K562 (cell line): Measurements from ENCODE around the gene NPC1. TPM values are rescaled to one million over a fixed set of nuclear protein-coding genes. Genes with fewer than 3 reads are reported as not detected.

ENCODE experiments used
- BRD9 ChIP-seq: fragments of 450-650 bp; IDR thresholded peaks from 2 replicates; pipeline ENCODE4 v1.6.1; 2018; ENCODE audit warnings: low read depth; ENCODE audit not compliant: partially characterized antibody
- CBX3 ChIP-seq, 2 experiments: IDR thresholded peaks; 1 replicate in 1 of 2; 2 replicates in 1 of 2; pipeline ENCODE4 v1.6.1; 2012; ENCODE audit warnings: inconsistent platforms in 2 of 2, low read length in 2 of 2, borderline replicate concordance in 1 of 2, control low read depth in 1 of 2
- CEBPG ChIP-seq, 3 experiments: fragments of 200-800 bp in 1 of 3; sonication (Bioruptor generic) in 1 of 3; sonication (generic) in 1 of 3; formaldehyde crosslinking in 1 of 3; IDR thresholded peaks in 2 of 3; conservative IDR thresholded peaks in 1 of 3; 2 replicates each; pipeline versions ENCODE4 v1.6.1 to v1.8.0; 2016 to 2022; ENCODE audit warnings: missing compliant biosample characterization in 2 of 3, missing genetic modification characterization in 2 of 3, mild to moderate bottlenecking in 1 of 3, missing genetic modification reagents in 1 of 3
- ETV5 ChIP-seq: sonication (generic); formaldehyde crosslinking; IDR thresholded peaks from 2 replicates; pipeline ENCODE4 v1.4.0; 2020; ENCODE audit warnings: low read depth, mild to moderate bottlenecking, missing genetic modification reagents
- IFI16 ChIP-seq: fragments of 250-450 bp; sonication (Bioruptor Pico); IDR thresholded peaks from 2 replicates; pipeline ENCODE4 v2.1.2; 2022; ENCODE audit warnings: mild to moderate bottlenecking, inconsistent platforms
- MAFF ChIP-seq: IDR thresholded peaks from 2 replicates; pipeline ENCODE4 v1.6.1; 2012; ENCODE audit warnings: low read length, improper control_type of control experiment
- NBN ChIP-seq: fragments of 450-650 bp; IDR thresholded peaks from 2 replicates; pipeline ENCODE4 v1.6.1; 2016; ENCODE audit warnings: low read depth, mild to moderate bottlenecking
- RFX5 ChIP-seq: IDR thresholded peaks from 2 replicates; pipeline ENCODE4 v1.6.1; 2011; ENCODE audit warnings: low read depth, mild to moderate bottlenecking, improper control_type of control experiment, low read length
- SMAD1 ChIP-seq: fragments of 150-350 bp; IDR thresholded peaks from 2 replicates; pipeline ENCODE4 v1.6.1; 2014; ENCODE audit warnings: low read length, low read depth; ENCODE audit not compliant: partially characterized antibody
- ZNF311 ChIP-seq: fragments of 250-450 bp; sonication (Bioruptor Pico); IDR thresholded peaks from 2 replicates; pipeline ENCODE4 v1.4.0; 2020; ENCODE audit warnings: mild to moderate bottlenecking, moderate library complexity
- ZNF445 ChIP-seq: fragments of 250-450 bp; sonication (Bioruptor Pico); IDR thresholded peaks from 2 replicates; pipeline ENCODE4 v1.4.0; 2020; ENCODE audit warnings: low read depth, mild to moderate bottlenecking, moderate library complexity
- ZNF707 ChIP-seq: fragments of 250-450 bp; sonication (Bioruptor Pico); conservative IDR thresholded peaks from 2 replicates; pipeline ENCODE4 v1.8.0; 2022; ENCODE audit warnings: inconsistent platforms, mild to moderate bottlenecking, moderate library complexity
- ZSCAN29 ChIP-seq: fragments of 450-650 bp; IDR thresholded peaks from 2 replicates; pipeline ENCODE4 v1.6.1; 2017
- polyA plus RNA-seq, 8 experiments: library from polyadenylated mRNA; depleted of rRNA in 4 of 8; stranded (reverse) in 5 of 8; unstranded in 3 of 8; fragments of >200 nt; fragmentation: Nextera tagmentation in 2 of 8; fragmentation: Illumina TruSeq in 1 of 8; extraction: Ambion mirVana in 2 of 8; extraction: Trizol in 1 of 8; gene quantifications; 2 replicates each; pipeline versions ENCODE4 v1.2.1 to v1.2.3, GENCODE V29; 2011 to 2014; ENCODE audit warnings: inconsistent platforms in 1 of 8, missing spikeins in 1 of 8
- total RNA-seq, 7 experiments: library from RNA; depleted of rRNA in 6 of 7; stranded (reverse); fragments of >200 nt in 6 of 7; fragmentation: Illumina TruSeq in 2 of 7; extraction: Trizol in 2 of 7; gene quantifications; 2 replicates each; pipeline versions ENCODE4 v1.2.1 to v1.2.3, GENCODE V29; 2011 to 2021; ENCODE audit warnings: low replicate concordance in 1 of 7
- TF ChIP-seq, protein P1 (sequence below), 2 experiments: fragments of 150-350 bp in 1 of 2; IDR thresholded peaks; 2 replicates each; pipeline ENCODE4 v1.6.1; 2012 to 2016; ENCODE audit warnings: low read depth in 2 of 2, low read length in 2 of 2, mild to moderate bottlenecking in 1 of 2, moderate library complexity in 1 of 2
- TF ChIP-seq, protein P2 (sequence below): fragments of 450-650 bp; IDR thresholded peaks from 2 replicates; pipeline ENCODE4 v1.6.1; 2016
- TF ChIP-seq, protein P3 (sequence below): fragments of 250-450 bp; sonication (Bioruptor Pico); IDR thresholded peaks from 2 replicates; pipeline ENCODE4 v1.8.0; 2021; ENCODE audit warnings: moderate library complexity, mild to moderate bottlenecking, inconsistent platforms

NPC1 gene
- total and polyA plus RNA-seq, 9 of the 15 experiments (the other 6 are each of a cell fraction or from before 2014, with no cell fraction given), result 17.1 to 45.9 (median 27.6) TPM

DNA sequence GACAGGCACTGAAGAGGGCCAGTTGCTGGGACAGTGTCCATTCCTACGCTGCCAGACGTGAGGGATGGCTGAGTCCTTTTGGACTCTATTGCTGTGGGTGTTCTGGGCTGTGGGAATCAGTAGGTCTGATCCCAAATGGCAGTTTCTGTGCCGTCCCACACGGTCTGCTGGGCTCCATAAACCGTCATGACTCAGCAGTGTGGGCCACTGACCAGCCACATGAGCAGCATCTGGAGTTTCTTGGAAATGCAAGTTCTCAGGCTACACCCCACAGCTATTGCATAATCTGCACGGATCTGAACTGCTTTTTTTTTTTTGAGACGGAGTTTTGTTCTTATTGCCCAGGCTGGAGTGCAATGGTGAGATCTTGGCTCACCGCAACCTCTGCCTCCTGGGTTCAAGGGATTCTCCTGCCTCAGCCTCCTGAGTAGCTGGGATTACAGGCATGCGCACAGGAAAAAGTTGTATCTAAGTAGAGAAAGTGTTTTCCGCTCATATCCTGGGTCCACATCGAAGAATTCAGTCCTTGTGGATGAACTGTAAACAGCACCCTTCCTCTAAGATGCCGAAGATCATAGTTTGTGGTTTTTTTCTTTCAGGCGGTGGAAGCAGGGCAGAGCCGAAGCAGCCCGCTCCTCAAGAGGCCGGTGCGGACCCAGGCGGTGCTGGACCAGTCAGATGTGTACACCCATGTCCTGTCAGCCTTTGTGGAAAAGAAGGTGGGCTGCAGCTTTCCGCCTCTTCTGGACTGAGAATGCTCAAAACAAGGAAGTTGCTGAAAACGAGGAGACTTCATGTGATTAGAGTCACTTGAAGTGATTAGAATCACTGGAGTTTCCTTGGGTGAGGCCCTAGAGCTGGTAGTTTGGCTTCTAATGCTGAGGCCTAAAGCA is 57.5 kb downstream of the NPC1 start (continued):
- TF ChIP-seq, protein P1, sequence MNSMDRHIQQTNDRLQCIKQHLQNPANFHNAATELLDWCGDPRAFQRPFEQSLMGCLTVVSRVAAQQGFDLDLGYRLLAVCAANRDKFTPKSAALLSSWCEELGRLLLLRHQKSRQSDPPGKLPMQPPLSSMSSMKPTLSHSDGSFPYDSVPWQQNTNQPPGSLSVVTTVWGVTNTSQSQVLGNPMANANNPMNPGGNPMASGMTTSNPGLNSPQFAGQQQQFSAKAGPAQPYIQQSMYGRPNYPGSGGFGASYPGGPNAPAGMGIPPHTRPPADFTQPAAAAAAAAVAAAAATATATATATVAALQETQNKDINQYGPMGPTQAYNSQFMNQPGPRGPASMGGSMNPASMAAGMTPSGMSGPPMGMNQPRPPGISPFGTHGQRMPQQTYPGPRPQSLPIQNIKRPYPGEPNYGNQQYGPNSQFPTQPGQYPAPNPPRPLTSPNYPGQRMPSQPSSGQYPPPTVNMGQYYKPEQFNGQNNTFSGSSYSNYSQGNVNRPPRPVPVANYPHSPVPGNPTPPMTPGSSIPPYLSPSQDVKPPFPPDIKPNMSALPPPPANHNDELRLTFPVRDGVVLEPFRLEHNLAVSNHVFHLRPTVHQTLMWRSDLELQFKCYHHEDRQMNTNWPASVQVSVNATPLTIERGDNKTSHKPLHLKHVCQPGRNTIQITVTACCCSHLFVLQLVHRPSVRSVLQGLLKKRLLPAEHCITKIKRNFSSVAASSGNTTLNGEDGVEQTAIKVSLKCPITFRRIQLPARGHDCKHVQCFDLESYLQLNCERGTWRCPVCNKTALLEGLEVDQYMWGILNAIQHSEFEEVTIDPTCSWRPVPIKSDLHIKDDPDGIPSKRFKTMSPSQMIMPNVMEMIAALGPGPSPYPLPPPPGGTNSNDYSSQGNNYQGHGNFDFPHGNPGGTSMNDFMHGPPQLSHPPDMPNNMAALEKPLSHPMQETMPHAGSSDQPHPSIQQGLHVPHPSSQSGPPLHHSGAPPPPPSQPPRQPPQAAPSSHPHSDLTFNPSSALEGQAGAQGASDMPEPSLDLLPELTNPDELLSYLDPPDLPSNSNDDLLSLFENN (IDR thresholded peaks at IDR 0.05; ENCODE audit: low read depth in 2 of 2, low read length in 2 of 2), result no peak
- peak in 1 of 2 experiments; percentile 75; a peak in 1 of 3 replicates for TF ChIP-seq CBX3 (IDR thresholded peaks at IDR 0.05; ENCODE audit: borderline replicate concordance in 1 of 2, low read length in 2 of 2)
- peak; percentile 43; the same call in 1 of the 2 replicates for TF ChIP-seq ZSCAN29
- peak; percentile 97 for TF ChIP-seq CEBPG (CRISPR knock-in tag; IDR thresholded peaks at IDR 0.05)
- TF ChIP-seq CEBPG (tag; conservative IDR thresholded peaks at IDR 0.05 in 1 of 2, IDR thresholded peaks at IDR 0.05 in 1 of 2), result peak; percentile 98 to 99
- TF ChIP-seq SMAD1, result peak; percentile 92
- no peak for TF ChIP-seq ZNF445 (CRISPR knock-in tag)
- TF ChIP-seq ETV5 (CRISPR knock-in tag), result peak; percentile 74; the same call in 1 of the 2 replicates
- no peak for TF ChIP-seq ZNF311 (CRISPR knock-in tag)
- TF ChIP-seq IFI16, result no peak
- peak; percentile 96 for TF ChIP-seq NBN
- TF ChIP-seq RFX5, result no peak
- TF ChIP-seq ZNF707 (CRISPR knock-in tag), result peak; percentile 51; the same call in 1 of the 2 replicates
- TF ChIP-seq MAFF, result peak; percentile 96
- TF ChIP-seq, protein P2, sequence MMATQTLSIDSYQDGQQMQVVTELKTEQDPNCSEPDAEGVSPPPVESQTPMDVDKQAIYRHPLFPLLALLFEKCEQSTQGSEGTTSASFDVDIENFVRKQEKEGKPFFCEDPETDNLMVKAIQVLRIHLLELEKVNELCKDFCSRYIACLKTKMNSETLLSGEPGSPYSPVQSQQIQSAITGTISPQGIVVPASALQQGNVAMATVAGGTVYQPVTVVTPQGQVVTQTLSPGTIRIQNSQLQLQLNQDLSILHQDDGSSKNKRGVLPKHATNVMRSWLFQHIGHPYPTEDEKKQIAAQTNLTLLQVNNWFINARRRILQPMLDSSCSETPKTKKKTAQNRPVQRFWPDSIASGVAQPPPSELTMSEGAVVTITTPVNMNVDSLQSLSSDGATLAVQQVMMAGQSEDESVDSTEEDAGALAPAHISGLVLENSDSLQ, result peak; percentile 18; the same call in 1 of the 2 replicates
- TF ChIP-seq, protein P3, sequence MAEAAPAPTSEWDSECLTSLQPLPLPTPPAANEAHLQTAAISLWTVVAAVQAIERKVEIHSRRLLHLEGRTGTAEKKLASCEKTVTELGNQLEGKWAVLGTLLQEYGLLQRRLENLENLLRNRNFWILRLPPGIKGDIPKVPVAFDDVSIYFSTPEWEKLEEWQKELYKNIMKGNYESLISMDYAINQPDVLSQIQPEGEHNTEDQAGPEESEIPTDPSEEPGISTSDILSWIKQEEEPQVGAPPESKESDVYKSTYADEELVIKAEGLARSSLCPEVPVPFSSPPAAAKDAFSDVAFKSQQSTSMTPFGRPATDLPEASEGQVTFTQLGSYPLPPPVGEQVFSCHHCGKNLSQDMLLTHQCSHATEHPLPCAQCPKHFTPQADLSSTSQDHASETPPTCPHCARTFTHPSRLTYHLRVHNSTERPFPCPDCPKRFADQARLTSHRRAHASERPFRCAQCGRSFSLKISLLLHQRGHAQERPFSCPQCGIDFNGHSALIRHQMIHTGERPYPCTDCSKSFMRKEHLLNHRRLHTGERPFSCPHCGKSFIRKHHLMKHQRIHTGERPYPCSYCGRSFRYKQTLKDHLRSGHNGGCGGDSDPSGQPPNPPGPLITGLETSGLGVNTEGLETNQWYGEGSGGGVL (CRISPR knock-in tag), result no peak
- TF ChIP-seq BRD9, result peak; percentile 85
